HepG2 (cell line): Measurements from ENCODE around the gene PPP2R5D. TPM values are rescaled to one million over a fixed set of nuclear protein-coding genes. Genes with fewer than 3 reads are reported as not detected.

Source experiments
- DR1 ChIP-seq: sonication (generic); formaldehyde crosslinking; IDR thresholded peaks from 2 replicates; pipeline ENCODE4 v1.8.0; 2021; ENCODE audit warnings: mild to moderate bottlenecking, missing genetic modification reagents, inconsistent platforms
- FOXM1 ChIP-seq: sonication (generic); formaldehyde crosslinking; IDR thresholded peaks from 2 replicates; pipeline ENCODE4 v1.5.0; 2020; ENCODE audit warnings: missing genetic modification reagents
- IKZF4 ChIP-seq: sonication (generic); formaldehyde crosslinking; IDR thresholded peaks from 2 replicates; pipeline ENCODE4 v1.5.1; 2020; ENCODE audit warnings: borderline replicate concordance, mild to moderate bottlenecking, low read depth, missing genetic modification reagents; ENCODE audit errors: not compliant biosample characterization
- ISX ChIP-seq: sonication (generic); formaldehyde crosslinking; conservative IDR thresholded peaks from 2 replicates; pipeline ENCODE4 v1.5.0; 2020; ENCODE audit warnings: missing genetic modification reagents
- KDM1A ChIP-seq: IDR thresholded peaks from 2 replicates; pipeline ENCODE4 v1.6.1; 2016; ENCODE audit warnings: missing compliant biosample characterization
- MTF1 ChIP-seq: sonication (generic); formaldehyde crosslinking; IDR thresholded peaks from 2 replicates; pipeline ENCODE4 v1.5.0; 2020; ENCODE audit warnings: missing genetic modification reagents
- NKX3-1 ChIP-seq: sonication (generic); formaldehyde crosslinking; IDR thresholded peaks from 2 replicates; pipeline ENCODE4 v1.5.0; 2020; ENCODE audit warnings: missing genetic modification reagents
- PAX8 ChIP-seq: sonication (generic); formaldehyde crosslinking; IDR thresholded peaks from 2 replicates; pipeline ENCODE4 v1.8.0; 2022; ENCODE audit warnings: mild to moderate bottlenecking, missing genetic modification reagents, borderline replicate concordance
- RBAK ChIP-seq: sonication (generic); formaldehyde crosslinking; IDR thresholded peaks from 2 replicates; pipeline ENCODE4 v1.5.1; 2020; ENCODE audit warnings: mild to moderate bottlenecking, missing genetic modification reagents
- SYNCRIP ChIP-seq: fragments of 200-400 bp; formaldehyde crosslinking; IDR thresholded peaks from 2 replicates; pipeline ENCODE4 v1.6.1; 2018; ENCODE audit warnings: mild to moderate bottlenecking, low read depth, low read length; ENCODE audit not compliant: insufficient read depth
- ZNF230 ChIP-seq: sonication (generic); formaldehyde crosslinking; IDR thresholded peaks from 2 replicates; pipeline ENCODE4 v1.4.0; 2020; ENCODE audit warnings: mild to moderate bottlenecking, missing genetic modification reagents
- ZNF382 ChIP-seq: sonication (generic); formaldehyde crosslinking; IDR thresholded peaks from 2 replicates; pipeline ENCODE4 v1.5.0; 2020; ENCODE audit warnings: missing genetic modification reagents, mild to moderate bottlenecking, borderline replicate concordance
- ZNF530 ChIP-seq: sonication (generic); formaldehyde crosslinking; IDR thresholded peaks from 2 replicates; pipeline ENCODE4 v1.5.0; 2020; ENCODE audit warnings: low read depth, mild to moderate bottlenecking, missing genetic modification reagents
- ZNF546 ChIP-seq: sonication (generic); formaldehyde crosslinking; conservative IDR thresholded peaks from 2 replicates; pipeline ENCODE4 v1.8.1; 2023; ENCODE audit warnings: mild to moderate bottlenecking, missing genetic modification reagents
- ZNF619 ChIP-seq: sonication (generic); formaldehyde crosslinking; IDR thresholded peaks from 2 replicates; pipeline ENCODE4 v1.4.0; 2020; ENCODE audit warnings: mild to moderate bottlenecking, missing genetic modification reagents
- polyA plus RNA-seq, 8 experiments: library from polyadenylated mRNA; depleted of rRNA in 3 of 8; stranded (reverse) in 7 of 8; unstranded in 1 of 8; fragments of >200 nt; fragmentation: Illumina TruSeq in 4 of 8; extraction: Trizol in 4 of 8; gene quantifications; 2 replicates each; pipeline versions ENCODE4 v1.2.1 to v1.2.3, GENCODE V29; 2011 to 2016; ENCODE audit warnings: low read depth in 4 of 8, missing spikeins in 1 of 8, mixed read lengths in 1 of 8; ENCODE audit not compliant: insufficient read depth in 1 of 8
- total RNA-seq, 5 experiments: library from RNA; depleted of rRNA; stranded (reverse); fragments of >200 nt; fragmentation: Illumina TruSeq; extraction: Trizol; gene quantifications; 2 replicates each; pipeline ENCODE4 v1.2.3, GENCODE V29; 2016; ENCODE audit warnings: low read depth in 1 of 5
- TF ChIP-seq, protein P1 (sequence below): sonication (generic); formaldehyde crosslinking; IDR thresholded peaks from 2 replicates; pipeline ENCODE4 v1.5.0; 2020; ENCODE audit warnings: missing genetic modification reagents
- TF ChIP-seq, protein P2 (sequence below): sonication (generic); formaldehyde crosslinking; IDR thresholded peaks from 2 replicates; pipeline ENCODE4 v1.5.1; 2020; ENCODE audit warnings: missing genetic modification reagents, mild to moderate bottlenecking, borderline replicate concordance
- TF ChIP-seq, protein P3 (sequence below): sonication (generic); formaldehyde crosslinking; conservative IDR thresholded peaks from 2 replicates; pipeline ENCODE4 v1.8.0; 2022; ENCODE audit warnings: missing genetic modification reagents
- TF ChIP-seq, protein P4 (sequence below): sonication (generic); formaldehyde crosslinking; IDR thresholded peaks from 2 replicates; pipeline ENCODE4 v1.8.1; 2023; ENCODE audit warnings: mild to moderate bottlenecking, missing genetic modification reagents
- TF ChIP-seq, protein P5 (sequence below): sonication (generic); formaldehyde crosslinking; IDR thresholded peaks from 2 replicates; pipeline ENCODE4 v1.4.0; 2020; ENCODE audit warnings: missing genetic modification reagents, mild to moderate bottlenecking, borderline replicate concordance
- TF ChIP-seq, protein P6 (sequence below): conservative IDR thresholded peaks from 2 replicates; pipeline ENCODE4 v1.6.1; 2018; ENCODE audit warnings: missing genetic modification reagents

PPP2R5D gene
- total and polyA plus RNA-seq, 2 of the 13 experiments (the other 11 are each of a cell fraction or from before 2014, with no cell fraction given): 53.7 to 60.4 TPM

DNA sequence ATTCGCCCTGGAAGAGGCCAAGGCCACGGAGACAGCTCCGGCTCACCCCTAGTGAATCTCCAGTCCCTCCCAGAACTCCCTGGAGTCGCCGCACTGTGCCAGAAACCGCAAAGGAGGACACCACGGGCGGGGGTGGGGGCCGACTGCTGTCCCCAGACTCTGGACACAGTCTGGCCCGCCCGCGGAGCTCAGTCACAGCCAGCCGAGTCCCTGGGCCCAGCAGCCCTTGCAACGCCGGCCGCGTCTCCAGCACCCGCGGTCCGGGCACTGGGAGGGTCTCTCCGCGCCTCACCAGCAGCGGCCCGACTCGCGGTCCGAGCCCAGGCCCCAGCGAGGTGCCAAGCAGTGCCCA lies 5.9 kb upstream of the PPP2R5D start (continued):
- TF ChIP-seq, protein P1, sequence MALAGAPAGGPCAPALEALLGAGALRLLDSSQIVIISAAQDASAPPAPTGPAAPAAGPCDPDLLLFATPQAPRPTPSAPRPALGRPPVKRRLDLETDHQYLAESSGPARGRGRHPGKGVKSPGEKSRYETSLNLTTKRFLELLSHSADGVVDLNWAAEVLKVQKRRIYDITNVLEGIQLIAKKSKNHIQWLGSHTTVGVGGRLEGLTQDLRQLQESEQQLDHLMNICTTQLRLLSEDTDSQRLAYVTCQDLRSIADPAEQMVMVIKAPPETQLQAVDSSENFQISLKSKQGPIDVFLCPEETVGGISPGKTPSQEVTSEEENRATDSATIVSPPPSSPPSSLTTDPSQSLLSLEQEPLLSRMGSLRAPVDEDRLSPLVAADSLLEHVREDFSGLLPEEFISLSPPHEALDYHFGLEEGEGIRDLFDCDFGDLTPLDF (CRISPR knock-in tag): no peak
- TF ChIP-seq MTF1 (no peak), ZNF230 (no peak), KDM1A (no peak), NKX3-1 (CRISPR knock-in tag) (peak; percentile 65; the same call in 1 of the 2 replicates), ISX (CRISPR knock-in tag) (no peak), IKZF4 (CRISPR knock-in tag) (no peak), ZNF546 (CRISPR knock-in tag) (peak; percentile 90; the same call in 1 of the 2 replicates), PAX8 (no peak), RBAK (CRISPR knock-in tag) (no peak), ZNF619 (CRISPR knock-in tag) (no peak), ZNF382 (CRISPR knock-in tag) (no peak), ZNF530 (0 out of 2 replicates have a peak, but pooled peaks have one; percentile 31), SYNCRIP (no peak), FOXM1 (CRISPR knock-in tag) (no peak), DR1 (CRISPR knock-in tag) (no peak)
- TF ChIP-seq, protein P2, sequence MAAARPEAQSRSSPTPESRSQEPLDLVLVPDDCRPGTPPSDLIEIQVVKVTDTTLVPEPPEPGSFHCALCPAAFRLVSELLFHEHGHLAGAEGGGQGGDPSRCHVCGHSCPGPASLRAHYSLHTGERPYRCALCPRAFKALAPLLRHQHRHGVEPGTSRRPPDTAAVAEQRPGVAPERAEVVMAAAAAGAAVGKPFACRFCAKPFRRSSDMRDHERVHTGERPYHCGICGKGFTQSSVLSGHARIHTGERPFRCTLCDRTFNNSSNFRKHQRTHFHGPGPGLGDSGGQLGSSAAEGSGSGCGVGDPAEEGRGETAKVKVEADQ: no peak
- TF ChIP-seq, protein P3, sequence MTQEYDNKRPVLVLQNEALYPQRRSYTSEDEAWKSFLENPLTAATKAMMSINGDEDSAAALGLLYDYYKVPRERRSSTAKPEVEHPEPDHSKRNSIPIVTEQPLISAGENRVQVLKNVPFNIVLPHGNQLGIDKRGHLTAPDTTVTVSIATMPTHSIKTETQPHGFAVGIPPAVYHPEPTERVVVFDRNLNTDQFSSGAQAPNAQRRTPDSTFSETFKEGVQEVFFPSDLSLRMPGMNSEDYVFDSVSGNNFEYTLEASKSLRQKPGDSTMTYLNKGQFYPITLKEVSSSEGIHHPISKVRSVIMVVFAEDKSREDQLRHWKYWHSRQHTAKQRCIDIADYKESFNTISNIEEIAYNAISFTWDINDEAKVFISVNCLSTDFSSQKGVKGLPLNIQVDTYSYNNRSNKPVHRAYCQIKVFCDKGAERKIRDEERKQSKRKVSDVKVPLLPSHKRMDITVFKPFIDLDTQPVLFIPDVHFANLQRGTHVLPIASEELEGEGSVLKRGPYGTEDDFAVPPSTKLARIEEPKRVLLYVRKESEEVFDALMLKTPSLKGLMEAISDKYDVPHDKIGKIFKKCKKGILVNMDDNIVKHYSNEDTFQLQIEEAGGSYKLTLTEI (CRISPR knock-in tag): no peak
- TF ChIP-seq, protein P4, sequence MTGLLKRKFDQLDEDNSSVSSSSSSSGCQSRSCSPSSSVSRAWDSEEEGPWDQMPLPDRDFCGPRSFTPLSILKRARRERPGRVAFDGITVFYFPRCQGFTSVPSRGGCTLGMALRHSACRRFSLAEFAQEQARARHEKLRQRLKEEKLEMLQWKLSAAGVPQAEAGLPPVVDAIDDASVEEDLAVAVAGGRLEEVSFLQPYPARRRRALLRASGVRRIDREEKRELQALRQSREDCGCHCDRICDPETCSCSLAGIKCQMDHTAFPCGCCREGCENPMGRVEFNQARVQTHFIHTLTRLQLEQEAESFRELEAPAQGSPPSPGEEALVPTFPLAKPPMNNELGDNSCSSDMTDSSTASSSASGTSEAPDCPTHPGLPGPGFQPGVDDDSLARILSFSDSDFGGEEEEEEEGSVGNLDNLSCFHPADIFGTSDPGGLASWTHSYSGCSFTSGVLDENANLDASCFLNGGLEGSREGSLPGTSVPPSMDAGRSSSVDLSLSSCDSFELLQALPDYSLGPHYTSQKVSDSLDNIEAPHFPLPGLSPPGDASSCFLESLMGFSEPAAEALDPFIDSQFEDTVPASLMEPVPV (CRISPR knock-in tag): peak; percentile 16; the same call in 1 of the 2 replicates
- TF ChIP-seq, protein P5, sequence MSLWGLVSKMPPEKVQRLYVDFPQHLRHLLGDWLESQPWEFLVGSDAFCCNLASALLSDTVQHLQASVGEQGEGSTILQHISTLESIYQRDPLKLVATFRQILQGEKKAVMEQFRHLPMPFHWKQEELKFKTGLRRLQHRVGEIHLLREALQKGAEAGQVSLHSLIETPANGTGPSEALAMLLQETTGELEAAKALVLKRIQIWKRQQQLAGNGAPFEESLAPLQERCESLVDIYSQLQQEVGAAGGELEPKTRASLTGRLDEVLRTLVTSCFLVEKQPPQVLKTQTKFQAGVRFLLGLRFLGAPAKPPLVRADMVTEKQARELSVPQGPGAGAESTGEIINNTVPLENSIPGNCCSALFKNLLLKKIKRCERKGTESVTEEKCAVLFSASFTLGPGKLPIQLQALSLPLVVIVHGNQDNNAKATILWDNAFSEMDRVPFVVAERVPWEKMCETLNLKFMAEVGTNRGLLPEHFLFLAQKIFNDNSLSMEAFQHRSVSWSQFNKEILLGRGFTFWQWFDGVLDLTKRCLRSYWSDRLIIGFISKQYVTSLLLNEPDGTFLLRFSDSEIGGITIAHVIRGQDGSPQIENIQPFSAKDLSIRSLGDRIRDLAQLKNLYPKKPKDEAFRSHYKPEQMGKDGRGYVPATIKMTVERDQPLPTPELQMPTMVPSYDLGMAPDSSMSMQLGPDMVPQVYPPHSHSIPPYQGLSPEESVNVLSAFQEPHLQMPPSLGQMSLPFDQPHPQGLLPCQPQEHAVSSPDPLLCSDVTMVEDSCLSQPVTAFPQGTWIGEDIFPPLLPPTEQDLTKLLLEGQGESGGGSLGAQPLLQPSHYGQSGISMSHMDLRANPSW (CRISPR knock-in tag): no peak
- TF ChIP-seq, protein P6, sequence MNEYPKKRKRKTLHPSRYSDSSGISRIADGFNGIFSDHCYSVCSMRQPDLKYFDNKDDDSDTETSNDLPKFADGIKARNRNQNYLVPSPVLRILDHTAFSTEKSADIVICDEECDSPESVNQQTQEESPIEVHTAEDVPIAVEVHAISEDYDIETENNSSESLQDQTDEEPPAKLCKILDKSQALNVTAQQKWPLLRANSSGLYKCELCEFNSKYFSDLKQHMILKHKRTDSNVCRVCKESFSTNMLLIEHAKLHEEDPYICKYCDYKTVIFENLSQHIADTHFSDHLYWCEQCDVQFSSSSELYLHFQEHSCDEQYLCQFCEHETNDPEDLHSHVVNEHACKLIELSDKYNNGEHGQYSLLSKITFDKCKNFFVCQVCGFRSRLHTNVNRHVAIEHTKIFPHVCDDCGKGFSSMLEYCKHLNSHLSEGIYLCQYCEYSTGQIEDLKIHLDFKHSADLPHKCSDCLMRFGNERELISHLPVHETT (CRISPR knock-in tag): no peak
